SK-N-SH treated with all-trans-retinoic acid at 6 μM for 48 hours (cell line): ENCODE measurements around the gene EEA1.

Source experiments
- ATAC-seq: fragments of 200-7000 bp; cut with Tn5 transposase; 3 replicates; pipeline ENCODE4 v1.9.1; 2020; ENCODE audit warnings: mild to moderate bottlenecking, moderate library complexity
- ARNTL ChIP-seq: fragments of 450-650 bp; formaldehyde crosslinking; IDR thresholded peaks from 2 replicates; pipeline ENCODE4 v1.5.0; 2020; ENCODE audit warnings: low read depth, mild to moderate bottlenecking, moderate library complexity, borderline replicate concordance
- CREB5 ChIP-seq: fragments of 250-450 bp; sonication (Bioruptor Pico); IDR thresholded peaks from 2 replicates; pipeline ENCODE4 v1.5.1; 2020; ENCODE audit warnings: low read depth, mild to moderate bottlenecking, moderate library complexity
- CSRNP3 ChIP-seq: fragments of 250-450 bp; sonication (Bioruptor Pico); IDR thresholded peaks from 2 replicates; pipeline ENCODE4 v1.5.1; 2021; ENCODE audit warnings: mild to moderate bottlenecking, moderate library complexity
- ESRRG ChIP-seq: fragments of 250-450 bp; sonication (Bioruptor Pico); IDR thresholded peaks from 2 replicates; pipeline ENCODE4 v1.6.1; 2021; ENCODE audit warnings: mild to moderate bottlenecking
- GLIS3 ChIP-seq: fragments of 250-450 bp; sonication (Bioruptor Pico); IDR thresholded peaks from 2 replicates; pipeline ENCODE4 v1.5.0; 2020; ENCODE audit warnings: mild to moderate bottlenecking, moderate library complexity
- ISL1 ChIP-seq: fragments of 250-450 bp; sonication (Bioruptor Pico); IDR thresholded peaks from 2 replicates; pipeline ENCODE4 v2.1.2; 2022; ENCODE audit warnings: mild to moderate bottlenecking, moderate library complexity
- PATZ1 ChIP-seq: fragments of 250-450 bp; sonication (Bioruptor Pico); IDR thresholded peaks from 2 replicates; pipeline ENCODE4 v1.8.0; 2020; ENCODE audit warnings: mild to moderate bottlenecking, moderate library complexity, borderline replicate concordance
- PPARA ChIP-seq: fragments of 250-450 bp; sonication (Bioruptor Pico); IDR thresholded peaks from 2 replicates; pipeline ENCODE4 v1.5.0; 2020; ENCODE audit warnings: mild to moderate bottlenecking, borderline replicate concordance
- RARB ChIP-seq: fragments of 250-450 bp; sonication (Bioruptor Pico); IDR thresholded peaks from 2 replicates; pipeline ENCODE4 v1.8.0; 2021; ENCODE audit warnings: mild to moderate bottlenecking, moderate library complexity
- SNAI2 ChIP-seq: fragments of 250-450 bp; sonication (Bioruptor Pico); IDR thresholded peaks from 2 replicates; pipeline ENCODE4 v1.5.0; 2020; ENCODE audit warnings: mild to moderate bottlenecking, moderate library complexity
- TCF4 ChIP-seq: fragments of 250-450 bp; sonication (Bioruptor Pico); IDR thresholded peaks from 2 replicates; pipeline ENCODE4 v1.8.0; 2021; ENCODE audit warnings: mild to moderate bottlenecking, moderate library complexity, borderline replicate concordance
- TOX ChIP-seq: fragments of 250-450 bp; sonication (Bioruptor Pico); IDR thresholded peaks from 2 replicates; pipeline ENCODE4 v1.8.0; 2021; ENCODE audit warnings: mild to moderate bottlenecking, moderate library complexity, borderline replicate concordance
- TSHZ2 ChIP-seq: fragments of 250-450 bp; sonication (Bioruptor Pico); IDR thresholded peaks from 2 replicates; pipeline ENCODE4 v1.5.0; 2020; ENCODE audit warnings: mild to moderate bottlenecking, moderate library complexity
- ZC3H10 ChIP-seq: fragments of 250-450 bp; sonication (Bioruptor Pico); IDR thresholded peaks from 2 replicates; pipeline ENCODE4 v1.5.1; 2021; ENCODE audit warnings: mild to moderate bottlenecking, moderate library complexity
- ZFP3 ChIP-seq: fragments of 250-450 bp; sonication (Bioruptor Pico); IDR thresholded peaks from 2 replicates; pipeline ENCODE4 v1.5.0; 2020; ENCODE audit warnings: mild to moderate bottlenecking, moderate library complexity
- ZFP30 ChIP-seq: fragments of 450-650 bp; formaldehyde crosslinking; IDR thresholded peaks from 2 replicates; pipeline ENCODE4 v1.5.0; 2022; ENCODE audit warnings: mild to moderate bottlenecking, moderate library complexity
- ZNF565 ChIP-seq: fragments of 450-650 bp; formaldehyde crosslinking; conservative IDR thresholded peaks from 2 replicates; pipeline ENCODE4 v1.5.0; 2020; ENCODE audit warnings: low read depth, mild to moderate bottlenecking, moderate library complexity
- ZNF70 ChIP-seq: fragments of 450-650 bp; formaldehyde crosslinking; IDR thresholded peaks from 2 replicates; pipeline ENCODE4 v1.5.0; 2020; ENCODE audit warnings: mild to moderate bottlenecking, moderate library complexity
- ZNF8 ChIP-seq: fragments of 450-650 bp; formaldehyde crosslinking; IDR thresholded peaks from 2 replicates; pipeline ENCODE4 v1.5.0; 2020; ENCODE audit warnings: mild to moderate bottlenecking, moderate library complexity

Gene EEA1

DNA sequence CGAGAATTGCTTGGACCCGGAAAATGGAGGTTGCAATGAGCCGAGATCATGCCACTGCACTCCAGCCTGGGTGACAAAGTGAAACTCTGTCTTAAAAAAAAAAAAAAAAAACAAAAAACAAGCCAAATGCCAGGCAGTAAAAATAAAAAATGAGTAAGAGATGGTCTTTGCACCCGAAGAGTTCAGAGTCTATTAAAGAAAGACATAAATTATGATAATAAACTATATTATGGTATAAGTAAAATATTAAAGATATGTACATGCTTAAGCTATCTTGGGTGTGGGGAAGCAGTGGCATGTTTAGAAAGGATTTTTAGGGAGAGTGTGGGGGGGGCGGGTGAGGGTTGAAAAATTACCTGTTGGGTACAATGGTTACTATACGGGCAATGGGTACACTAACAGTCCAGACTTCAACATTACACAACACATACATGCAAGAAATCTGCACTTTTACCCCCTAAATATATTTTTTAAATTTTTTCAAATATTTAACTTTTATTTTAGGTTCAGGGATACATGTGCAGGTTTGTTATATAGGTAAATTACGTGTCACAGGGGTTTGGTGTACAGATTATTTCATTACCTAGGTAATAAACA, 99.3 kb downstream of the EEA1 start:
- TF ChIP-seq ZNF565 (CRISPR knock-in tag): no peak
- no peak for TF ChIP-seq RARB (CRISPR knock-in tag)
- no peak for TF ChIP-seq TOX
- TF ChIP-seq ZNF70 (CRISPR knock-in tag): no peak
- ATAC-seq: no peak

GRCh38 chr12:92828565-92828964, 100.5 kb downstream of the EEA1 start:
- TF ChIP-seq ISL1 (CRISPR knock-in tag) (no peak), TOX (no peak), ZC3H10 (CRISPR knock-in tag) (no peak), TCF4 (CRISPR knock-in tag) (no peak), ZFP30 (CRISPR knock-in tag) (no peak), ZFP3 (CRISPR knock-in tag) (no peak), PPARA (CRISPR knock-in tag) (no peak), SNAI2 (no peak), PATZ1 (CRISPR knock-in tag) (no peak), ZNF8 (no peak)
- no peak for ATAC-seq

- ATAC-seq: peak; percentile 71
- TF ChIP-seq GLIS3 (CRISPR knock-in tag): no peak
- no peak for TF ChIP-seq CREB5 (CRISPR knock-in tag)
- TF ChIP-seq TSHZ2 (CRISPR knock-in tag): no peak
These were observed 101.2 kb downstream of the EEA1 start for GRCh38 chr12:92827836-92828431.

- TF ChIP-seq CSRNP3 (CRISPR knock-in tag): no peak
- no peak for TF ChIP-seq ESRRG (CRISPR knock-in tag)
- TF ChIP-seq TSHZ2 (CRISPR knock-in tag): no peak
- TF ChIP-seq ARNTL (CRISPR knock-in tag): no peak
- TF ChIP-seq ZNF70 (CRISPR knock-in tag): no peak
- no peak for TF ChIP-seq ISL1 (CRISPR knock-in tag)
- no peak for TF ChIP-seq ZC3H10 (CRISPR knock-in tag)
- TF ChIP-seq ZFP30 (CRISPR knock-in tag): no peak
- TF ChIP-seq ZNF8: no peak
- no peak for TF ChIP-seq CREB5 (CRISPR knock-in tag)
- no peak for TF ChIP-seq ZFP3 (CRISPR knock-in tag)
- TF ChIP-seq GLIS3 (CRISPR knock-in tag): no peak
- no peak for ATAC-seq
These were observed 108.0 kb downstream of the EEA1 start for GRCh38 chr12:92821142-92821541.
